Measurements from ENCODE around the gene NEK6.

Gene NEK6

DNA sequence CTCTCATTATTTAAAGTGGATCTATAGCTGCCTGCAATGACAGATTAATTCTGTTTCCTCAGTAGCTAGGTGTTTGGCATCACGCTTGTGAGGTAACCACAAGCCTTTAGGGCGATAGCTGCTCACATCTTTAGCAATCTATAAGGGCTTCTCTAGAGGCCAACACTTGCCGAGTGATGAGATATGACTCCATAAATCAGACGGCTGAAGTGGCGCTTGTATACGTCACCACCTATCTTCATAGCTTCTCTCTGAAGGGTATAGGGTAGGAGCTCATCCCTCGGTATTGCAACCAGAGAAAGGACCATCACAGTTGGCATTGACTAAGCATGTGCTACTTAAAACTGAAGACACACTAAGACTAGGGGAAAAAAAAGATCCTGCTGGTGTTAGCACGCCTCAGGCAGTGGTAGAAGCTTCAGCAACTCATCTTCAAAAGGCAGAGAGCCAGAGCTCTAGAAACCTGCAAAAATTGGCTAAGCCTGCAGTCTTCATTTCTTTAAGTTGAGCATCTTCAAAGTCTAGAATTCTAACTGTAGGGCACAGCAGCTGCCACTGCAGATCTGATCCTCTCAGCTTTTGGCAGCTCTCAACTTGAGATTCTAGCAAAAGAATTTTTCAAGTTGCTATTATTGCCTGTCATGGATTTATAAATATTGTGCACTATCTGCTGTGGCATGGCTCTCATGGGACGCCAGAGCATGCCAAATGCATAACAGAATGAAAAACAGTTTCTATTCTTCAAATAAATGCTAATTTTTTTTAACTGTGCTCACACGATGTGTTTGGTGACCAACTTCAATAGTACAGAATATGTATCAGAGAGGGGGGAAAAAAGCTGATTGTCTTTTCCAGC lies 120.0 kb downstream of the NEK6 start:
- no peak for TF ChIP-seq CTCF (IDR thresholded peaks at IDR 0.05)
- no peak for DNase-seq (ENCODE audit: low spot score)
- no peak overlapping the region for H3K4me3 ChIP-seq
- no peak overlapping the region for H3K27ac ChIP-seq

- TF ChIP-seq CTCF (IDR thresholded peaks at IDR 0.05): no peak
- DNase-seq (ENCODE audit: low spot score): no peak
- Histone ChIP-seq H3K4me3 (no peak overlapping the region), H3K27ac (no peak overlapping the region)
Observed at GRCh38 chr9:124381170-124381945, 123.6 kb downstream of the NEK6 start.

DNA sequence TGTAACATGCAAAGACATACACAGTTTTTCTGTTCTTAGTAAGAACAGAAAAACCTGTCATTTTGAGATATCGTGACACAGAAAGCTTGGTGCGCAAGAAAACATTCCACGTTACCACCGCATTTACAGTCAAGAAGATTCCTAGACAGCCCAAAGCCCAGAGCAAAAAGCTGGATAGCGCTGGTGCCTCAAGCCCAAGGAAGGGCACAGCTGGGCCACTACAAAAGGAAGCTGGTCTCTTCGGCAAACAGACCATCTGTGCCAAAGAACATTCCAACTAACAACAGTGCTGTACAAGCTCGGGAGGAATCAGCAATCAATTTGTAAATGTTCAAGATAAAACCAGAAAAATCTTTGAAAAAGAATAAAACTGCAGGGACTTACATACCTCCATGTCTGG lies 126.5 kb downstream of the NEK6 start:
- Histone ChIP-seq H3K27ac (no peak overlapping the region), H3K4me3 (no peak overlapping the region)
- TF ChIP-seq CTCF (IDR thresholded peaks at IDR 0.05): no peak
- DNase-seq (ENCODE audit: low spot score): no peak

DNA sequence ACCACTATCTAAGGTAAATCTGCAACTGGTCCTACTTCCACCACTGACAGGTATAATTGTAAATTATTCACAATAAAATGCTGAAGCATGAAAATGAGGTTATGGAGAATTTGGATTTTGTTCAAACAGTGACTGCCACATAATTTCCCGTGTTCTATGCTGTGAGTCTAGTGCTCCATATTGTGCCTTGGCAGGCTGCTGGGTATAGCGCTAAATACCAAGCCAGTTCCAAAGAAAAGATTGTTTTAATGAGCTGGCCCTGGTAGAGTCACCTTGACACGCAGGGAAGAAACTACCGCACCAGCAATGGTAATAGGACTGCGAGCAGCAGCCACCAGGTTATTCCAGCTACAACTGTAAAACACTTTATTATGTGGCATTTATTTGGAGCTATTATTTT lies 127.1 kb downstream of the NEK6 start:
- no peak for TF ChIP-seq CTCF (IDR thresholded peaks at IDR 0.05)
- no peak overlapping the region for H3K27ac ChIP-seq

DNA sequence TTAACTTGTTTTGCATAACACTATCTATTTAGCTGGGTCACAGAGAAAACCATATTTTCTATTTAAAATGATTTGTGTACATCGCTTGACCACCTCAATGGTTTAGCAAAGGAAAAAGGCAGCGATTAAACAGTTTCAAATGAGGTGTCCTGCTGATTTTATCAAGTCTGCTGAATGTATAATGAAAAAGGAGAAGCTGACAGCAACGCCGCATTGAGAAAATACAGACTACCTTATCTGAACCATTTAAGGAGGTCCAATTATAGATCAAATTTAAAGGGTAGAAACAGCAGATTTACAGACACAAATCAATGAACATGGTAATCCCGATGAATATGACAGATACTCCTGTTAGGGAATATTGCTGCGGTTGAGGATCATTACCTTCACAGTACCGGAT lies 127.9 kb downstream of the NEK6 start:
- H3K27ac ChIP-seq: no peak overlapping the region
- DNase-seq (ENCODE audit: low spot score): no peak
- TF ChIP-seq CTCF (IDR thresholded peaks at IDR 0.05): no peak
- H3K4me3 ChIP-seq: no peak overlapping the region

More for the DNA sequence above, 127.1 kb downstream of the NEK6 start:
- H3K4me3 ChIP-seq: no peak overlapping the region
- no peak for DNase-seq (ENCODE audit: low spot score)

- Histone ChIP-seq H3K4me3 (no peak overlapping the region), H3K27ac (no peak overlapping the region)
- TF ChIP-seq CTCF (IDR thresholded peaks at IDR 0.05): no peak
- DNase-seq (ENCODE audit: low spot score): no peak
Observed at GRCh38 chr9:124386201-124386600, 128.5 kb downstream of the NEK6 start.

All from coronary artery (tissue), 2 donors.